ENCODE measurements around the gene POLR2E. TPM values are rescaled to one million over a fixed set of nuclear protein-coding genes. Genes with fewer than 3 reads are reported as not detected.

Gene POLR2E
- total and polyA plus RNA-seq, 2 of the 8 experiments (the other 6 are each of a cell fraction or from before 2014, with no cell fraction given), result 281 to 381 TPM

DNA sequence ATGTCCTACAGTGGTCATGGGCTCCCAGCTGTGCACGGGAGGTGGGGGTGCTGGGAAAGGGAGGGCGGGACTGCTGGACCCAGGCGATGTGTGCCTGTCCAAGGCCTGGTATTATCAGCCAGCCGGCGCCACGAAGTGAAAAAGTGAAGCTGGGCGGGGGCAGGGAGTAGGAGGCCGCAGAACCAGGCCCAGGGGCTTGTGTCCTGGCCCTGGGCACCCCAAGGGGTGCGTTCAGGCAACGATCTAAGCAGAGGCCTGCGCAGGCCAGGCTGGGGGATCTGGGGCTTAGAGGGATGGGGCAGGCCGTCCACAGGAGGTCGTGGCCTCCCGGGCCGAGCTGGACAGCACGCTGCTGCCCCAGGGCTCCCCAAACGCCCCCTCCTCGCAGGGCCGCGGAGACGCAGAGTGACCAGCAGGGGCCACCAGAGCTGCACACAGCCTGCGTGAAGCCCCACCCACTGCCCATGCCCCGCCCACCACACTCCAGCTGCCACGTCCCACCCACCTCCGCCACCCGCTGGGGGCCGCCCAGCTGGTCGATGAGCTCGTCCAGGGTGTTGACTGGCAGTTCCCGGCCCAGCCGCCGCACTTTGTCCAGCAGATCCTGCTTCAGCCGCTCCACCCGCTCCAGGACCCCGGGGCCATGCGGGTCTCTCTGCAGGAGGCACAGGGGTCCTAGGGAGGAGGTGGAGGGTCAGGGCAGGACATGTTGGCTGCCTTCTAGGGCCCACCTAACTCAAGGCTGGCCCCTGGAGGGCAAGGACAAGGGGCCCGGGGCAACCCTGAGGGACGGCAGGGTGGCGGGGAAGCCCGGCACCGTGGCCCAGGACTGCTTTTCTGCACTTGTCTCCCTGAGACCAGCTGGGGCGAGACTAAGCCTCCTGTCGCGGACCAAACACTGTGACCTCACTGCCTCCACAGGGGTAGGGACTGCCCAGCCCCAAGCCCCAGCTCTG is 18.1 kb upstream of the POLR2E start:
- FAIRE-seq, result no peak
- TF ChIP-seq, protein P1, sequence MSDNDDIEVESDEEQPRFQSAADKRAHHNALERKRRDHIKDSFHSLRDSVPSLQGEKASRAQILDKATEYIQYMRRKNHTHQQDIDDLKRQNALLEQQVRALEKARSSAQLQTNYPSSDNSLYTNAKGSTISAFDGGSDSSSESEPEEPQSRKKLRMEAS (IDR thresholded peaks at IDR 0.05), result peak; percentile 35; the same call in 1 of the 2 replicates
- peak; percentile 76; the same call in 1 of the 2 replicates for TF ChIP-seq EGR1 (IDR thresholded peaks at IDR 0.05; ENCODE audit: borderline replicate concordance, low read depth, low read length)
- TF ChIP-seq GTF2F1 (IDR thresholded peaks at IDR 0.05; ENCODE audit: borderline replicate concordance, low read depth, low read length), result no peak
- TF ChIP-seq RNF2 (IDR thresholded peaks at IDR 0.05; ENCODE audit: borderline replicate concordance, low read depth, low read length, missing control alignments, poor library complexity, severe bottlenecking), result no peak
- TF ChIP-seq BRCA1 (IDR thresholded peaks at IDR 0.05; ENCODE audit: low read depth, low read length), result no peak
- no peak for TF ChIP-seq KDM4A (IDR thresholded peaks at IDR 0.05; ENCODE audit: low read depth, low read length, severe bottlenecking)
- TF ChIP-seq SUZ12 (IDR thresholded peaks at IDR 0.05; ENCODE audit: low read length), result no peak
- no peak for TF ChIP-seq POLR2AphosphoS5 (IDR thresholded peaks at IDR 0.05; ENCODE audit: low read depth, low read length)
- no peak for TF ChIP-seq CTBP2 (IDR thresholded peaks at IDR 0.05; ENCODE audit: borderline replicate concordance, insufficient read depth, insufficient read length, low read length)
- no peak for TF ChIP-seq JUND (IDR thresholded peaks at IDR 0.05; ENCODE audit: low read length)

More for the DNA sequence above, 18.1 kb upstream of the POLR2E start:
- no peak overlapping the region for H2BK120ac ChIP-seq (replicated peaks; ENCODE audit: low read depth, low read length)
- no peak overlapping the region for H2BK20ac ChIP-seq (ENCODE audit: low read length)
- no peaks in the 10 kb centered on the region for H3K79me1 ChIP-seq (ENCODE audit: low read depth, low read length)
- H2BK12ac ChIP-seq (ENCODE audit: low read depth, low read length), result peak overlapping the region; percentile 87; the same call in 1 of the 2 replicates
- H2AFZ ChIP-seq (ENCODE audit: low read length), result no peak overlapping the region
- no peak overlapping the region for H3K56ac ChIP-seq (replicated peaks; ENCODE audit: insufficient read length, low read depth, low read length)
- WGBS, 2 experiments (ENCODE audit: extremely low coverage in 1 of 2, insufficient coverage in 1 of 2, insufficient read length in 1 of 2, insufficient replicate concordance in 2 of 2, low coverage in 1 of 2, low lambda C conversion rate in 2 of 2, missing lambda C conversion rate in 1 of 2), result 77% methylated on average over 28 of the region's 44 CpGs; no CpG with 5 or more reads in 1 of the 2 experiments
- no peak overlapping the region for H2AK5ac ChIP-seq (ENCODE audit: low read depth, low read length)
- DNase-seq (ENCODE audit: low read depth in 1 of 2, low spot score in 2 of 2), result peak; percentile 80 to 99
- peaks cover 2 to 8% of the 10 kb centered on the region in 2 experiments for H4K20me1 ChIP-seq (replicated peaks in 1 of 2; ENCODE audit: control insufficient read depth in 1 of 2, insufficient read depth in 2 of 2, low read length in 2 of 2)
- H3K4ac ChIP-seq (replicated peaks; ENCODE audit: insufficient read length, low read depth, low read length), result no peak overlapping the region
- H3K36me3 ChIP-seq (ENCODE audit: control insufficient read depth in 2 of 4, insufficient read depth in 4 of 4, low read length in 3 of 4), result peaks cover 0 to 34% (median 7%) of the 10 kb centered on the region in 4 experiments; a peak in 4 of 8 replicates
- H2BK15ac ChIP-seq (ENCODE audit: low read length), result peak overlapping the region; percentile 29; the same call in 1 of the 2 replicates
- H3K4me3 ChIP-seq (ENCODE audit: extremely low read depth in 1 of 4, insufficient read depth in 2 of 4, low read depth in 3 of 4, low read length in 4 of 4), result no peak overlapping the region
- no peak overlapping the region for H3K14ac ChIP-seq (ENCODE audit: insufficient read length)
- H3K9ac ChIP-seq (replicated peaks in 1 of 4; ENCODE audit: extremely low read depth in 1 of 4, low read depth in 3 of 4, low read length in 3 of 4), result no peak overlapping the region
- H2BK5ac ChIP-seq (ENCODE audit: low read depth, low read length), result peak overlapping the region; percentile 52
- peaks cover 0 to 3% (median 2%) of the 10 kb centered on the region in 4 experiments; a peak in 5 of 7 replicates for H3K4me1 ChIP-seq (replicated peaks in 1 of 4; ENCODE audit: control insufficient read depth in 3 of 4, insufficient read depth in 4 of 4, low read length in 3 of 4)
- H3K79me2 ChIP-seq (ENCODE audit: control insufficient read depth in 1 of 2, insufficient read depth in 2 of 2, low read length in 2 of 2), result no peaks in the 10 kb centered on the region
- no peaks in the 10 kb centered on the region for H3K9me3 ChIP-seq (ENCODE audit: insufficient read depth in 2 of 2, low read depth in 1 of 2, low read length in 1 of 2)
- H3K27me3 ChIP-seq (replicated peaks in 1 of 4; ENCODE audit: control insufficient read depth in 3 of 4, extremely low read depth in 1 of 4, insufficient read depth in 3 of 4, low read length in 3 of 4), result no peaks in the 10 kb centered on the region
- no peak overlapping the region; a peak in 1 of 4 replicates for H3K4me2 ChIP-seq (ENCODE audit: insufficient read depth in 1 of 2, low read depth in 2 of 2, low read length in 2 of 2)
- ChIA-PET POLR2A (ENCODE audit: partially characterized antibody) (interaction anchor here (0.9 to 3.1 kb wide), 12 partner anchors 10 to 162 kb away, joined by 3 to 24 read pairs (median 4); partner anchors contain the start of genes CNN2, FAM174C and GPX4), CTCF (ENCODE audit: partially characterized antibody) (interaction anchor here (0.6 to 3.7 kb wide), 48 partner anchors 8 to 703 kb away, joined by 3 to 27 read pairs (median 5); partner anchors contain the start of genes ARHGAP45, CBARP and SBNO2)
- peak overlapping the region; percentile 17; the same call in 1 of the 2 replicates for H3K27ac ChIP-seq (ENCODE audit: low read depth, low read length)
- H4K91ac ChIP-seq (replicated peaks; ENCODE audit: insufficient read length, low read length), result no peak overlapping the region
- peak overlapping the region; percentile 78 for H4K8ac ChIP-seq (ENCODE audit: extremely low read depth, insufficient read depth, low read length)
- no peak overlapping the region for H3K23ac ChIP-seq (ENCODE audit: insufficient read length)
- H4K5ac ChIP-seq (ENCODE audit: insufficient read length, low read depth, low read length), result peak overlapping the region; percentile 56
- no peaks in the 10 kb centered on the region for H3K23me2 ChIP-seq (ENCODE audit: low read depth, low read length)
- peak overlapping the region; percentile 78 for H3K18ac ChIP-seq (ENCODE audit: extremely low read depth, low read length)
